GM06990 (cell line): ENCODE measurements around the gene TIMM44.
A peak's percentile ranks its signal among the peaks of the same experiment; 100 is the strongest.

Source experiments
- DNase-seq: peaks from one replicate; pipeline ENCODE4 v3.0.0-alpha.2; 2011; ENCODE audit not compliant: insufficient read length; ENCODE audit errors: extremely low read depth
- H3K27me3 ChIP-seq: replicated peaks from 2 replicates; pipeline ENCODE4 v1.6.0; 2011; ENCODE audit warnings: low read length; ENCODE audit not compliant: control insufficient read depth, insufficient read depth
- H3K36me3 ChIP-seq: 2 replicates; pipeline ENCODE4 v1.5.1; 2011; ENCODE audit warnings: low read length; ENCODE audit not compliant: control insufficient read depth, insufficient read depth
- H3K4me3 ChIP-seq: replicated peaks from 2 replicates; pipeline ENCODE4 v1.5.1; 2011; ENCODE audit warnings: low read depth, mild to moderate bottlenecking, control low read depth, low read length
- CTCF ChIP-seq: IDR thresholded peaks from 2 replicates; pipeline ENCODE4 v1.5.1; 2011; ENCODE audit warnings: low read length, control low read depth, mild to moderate bottlenecking, inconsistent platforms; ENCODE audit not compliant: insufficient read depth, poor library complexity, severe bottlenecking

The TIMM44 gene

GRCh38 chr19:7975037-7975436, 31.6 kb upstream of the TIMM44 start:
- no peaks in the 10 kb centered on the region for H3K27me3 ChIP-seq
- DNase-seq, result no peak
- no peak for TF ChIP-seq CTCF
- H3K36me3 ChIP-seq, result peaks cover 37% of the 10 kb centered on the region
- H3K4me3 ChIP-seq, result no peak overlapping the region

GRCh38 chr19:7973883-7974282, 30.4 kb upstream of the TIMM44 start:
- H3K27me3 ChIP-seq, result no peaks in the 10 kb centered on the region
- H3K36me3 ChIP-seq, result peaks cover 35% of the 10 kb centered on the region
- TF ChIP-seq CTCF, result no peak
- H3K4me3 ChIP-seq, result no peak overlapping the region
- DNase-seq, result no peak

GRCh38 chr19:7971553-7972520, 28.4 kb upstream of the TIMM44 start:
- H3K4me3 ChIP-seq, result no peak overlapping the region
- H3K36me3 ChIP-seq, result peaks cover 37% of the 10 kb centered on the region
- no peak for DNase-seq
- no peaks in the 10 kb centered on the region for H3K27me3 ChIP-seq
- TF ChIP-seq CTCF, result no peak

GRCh38 chr19:7970716-7971448, 27.4 kb upstream of the TIMM44 start:
- peak; percentile 79 for TF ChIP-seq CTCF
- Histone ChIP-seq H3K27me3 (no peaks in the 10 kb centered on the region), H3K4me3 (no peak overlapping the region), H3K36me3 (peaks cover 37% of the 10 kb centered on the region)
- no peak for DNase-seq

DNA sequence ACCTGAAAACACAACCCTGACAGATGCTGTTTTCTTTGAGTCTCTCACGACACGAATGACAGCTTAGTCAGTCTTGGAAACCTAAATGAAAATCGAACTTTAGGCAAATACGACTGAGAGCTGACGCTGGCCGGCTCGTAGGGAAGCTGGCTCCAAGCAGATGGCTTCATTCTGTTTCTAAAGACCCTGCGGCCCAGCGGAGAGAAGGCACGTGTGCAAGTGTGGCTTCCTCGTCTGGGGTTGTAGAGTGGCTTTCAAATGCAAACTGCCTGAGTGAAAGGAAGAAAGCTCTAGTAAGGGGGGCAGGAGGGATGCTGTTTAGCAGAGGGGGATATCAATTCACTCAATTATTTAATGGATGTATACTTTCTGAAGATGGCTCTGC, 26.1 kb upstream of the TIMM44 start:
- DNase-seq, result no peak
- Histone ChIP-seq H3K36me3 (peaks cover 34% of the 10 kb centered on the region), H3K27me3 (no peaks in the 10 kb centered on the region), H3K4me3 (no peak overlapping the region)
- no peak for TF ChIP-seq CTCF
